B cell (primary cell): Measurements from ENCODE around the gene NDUFA6. TPM values are rescaled to one million over a fixed set of nuclear protein-coding genes. Genes with fewer than 3 reads are reported as not detected.
A peak's percentile ranks its signal among the peaks of the same experiment; 100 is the strongest.

ENCODE experiments used
- ATAC-seq: fragments of 200-7000 bp; cut with Tn5 transposase; one replicate; pipeline ENCODE4 v1.10.0; 2021; ENCODE audit warnings: low read depth, mild to moderate bottlenecking, moderate number of reproducible peaks, moderate library complexity
- CTCF ChIA-PET: fragments of 350-600 bp; sonication (Branson Sonifier 250); formaldehyde crosslinking; loops from one replicate; lab custom pipeline; 2021; ENCODE audit warnings: antibody characterized with exemption, inconsistent platforms; lab: Charles Lee
- POLR2A ChIA-PET: fragments of 350-600 bp; sonication (Branson Sonifier 250); formaldehyde crosslinking; loops from one replicate; lab custom pipeline; 2021; ENCODE audit warnings: antibody characterized with exemption; lab: Charles Lee
- DNase-seq: peaks from one replicate; pipeline ENCODE4 v3.0.0; 2013
- H2AFZ ChIP-seq: 2 replicates; pipeline ENCODE4 v1.6.1; 2012; ENCODE audit warnings: mild to moderate bottlenecking, low read depth, low read length; ENCODE audit not compliant: insufficient read depth, poor library complexity, severe bottlenecking
- H3K27ac ChIP-seq, 2 donors: 1 replicate in 1 of 2; 2 replicates in 1 of 2; pipeline ENCODE4 v1.5.1; 2012 to 2013; ENCODE audit warnings: low read length in 2 of 2, mild to moderate bottlenecking in 2 of 2, moderate library complexity in 1 of 2
- H3K27me3 ChIP-seq, 4 experiments: fragments of 200-600 bp in 1 of 4; sonication (generic) in 1 of 4; replicated peaks in 1 of 4; 1 replicate in 2 of 4; 2 replicates in 2 of 4; pipeline versions ENCODE4 v1.6.1 to v1.7.0; 2013 to 2016; ENCODE audit warnings: low read length in 3 of 4, mild to moderate bottlenecking in 2 of 4, mixed read lengths in 1 of 4, moderate library complexity in 1 of 4; ENCODE audit not compliant: insufficient read depth in 4 of 4, control insufficient read depth in 3 of 4; ENCODE audit errors: control extremely low read depth in 1 of 4
- H3K36me3 ChIP-seq, 2 experiments: replicated peaks in 1 of 2; 1 replicate in 1 of 2; 2 replicates in 1 of 2; pipeline versions ENCODE4 v1.6.1 to v1.7.1; 2013; ENCODE audit warnings: low read length in 1 of 2; ENCODE audit not compliant: insufficient read depth in 2 of 2, control insufficient read depth in 1 of 2; ENCODE audit errors: control extremely low read depth in 1 of 2, extremely low read depth in 1 of 2
- H3K4me1 ChIP-seq, 2 donors: fragments of 200-600 bp in 1 of 2; sonication (generic) in 1 of 2; 1 replicate in 1 of 2; 2 replicates in 1 of 2; pipeline versions ENCODE4 v1.5.1 to v1.6.1; 2013 to 2017; ENCODE audit warnings: low read length in 2 of 2; ENCODE audit not compliant: control insufficient read depth in 2 of 2, insufficient read depth in 2 of 2
- H3K4me2 ChIP-seq: replicated peaks from 2 replicates; pipeline ENCODE3; 2012; ENCODE audit warnings: mild to moderate bottlenecking, low read depth, low read length; ENCODE audit not compliant: poor library complexity, severe bottlenecking
- H3K4me3 ChIP-seq, 5 experiments: fragments of 200-600 bp in 1 of 5; sonication (generic) in 1 of 5; 1 replicate in 3 of 5; 2 replicates in 2 of 5; pipeline versions ENCODE4 v1.5.1 to v1.7.0; 2011 to 2016; ENCODE audit warnings: low read length in 4 of 5, mild to moderate bottlenecking in 4 of 5, low read depth in 2 of 5, control low read depth in 1 of 5, moderate library complexity in 1 of 5; ENCODE audit not compliant: insufficient read depth in 1 of 5; ENCODE audit errors: control extremely low read depth in 1 of 5, extremely low read depth in 1 of 5
- H3K79me2 ChIP-seq: fragments of 200-600 bp; sonication (generic); one replicate; pipeline ENCODE4 v1.6.0; 2016; ENCODE audit warnings: low read length; ENCODE audit not compliant: control insufficient read depth, insufficient read depth
- H3K9ac ChIP-seq: fragments of 200-600 bp; sonication (generic); 2 replicates; pipeline ENCODE4 v1.6.1; 2017; ENCODE audit warnings: mild to moderate bottlenecking, low read length, moderate library complexity
- H3K9me3 ChIP-seq, 3 donors: one replicate each; pipeline versions ENCODE4 v1.6.1 to v1.7.1; 2013; ENCODE audit warnings: low read length in 2 of 3; ENCODE audit not compliant: control insufficient read depth in 2 of 3, insufficient read depth in 1 of 3; ENCODE audit errors: control extremely low read depth in 1 of 3
- H4K20me1 ChIP-seq: 2 replicates; pipeline ENCODE4 v1.6.0; 2012; ENCODE audit warnings: mild to moderate bottlenecking, low read length; ENCODE audit not compliant: insufficient read depth, control insufficient read depth, poor library complexity, severe bottlenecking
- H3K27ac Mint-ChIP-seq: one replicate; pipeline ENCODE4 v1.8.0; 2021; ENCODE audit warnings: mixed read lengths
- H3K27me3 Mint-ChIP-seq: one replicate; pipeline ENCODE4 v1.8.0; 2021; ENCODE audit warnings: mixed read lengths
- H3K4me1 Mint-ChIP-seq: one replicate; pipeline ENCODE4 v1.8.0; 2021; ENCODE audit warnings: mixed read lengths
- H3K4me3 Mint-ChIP-seq: one replicate; pipeline ENCODE4 v1.8.0; 2021; ENCODE audit warnings: mixed read lengths
- H3K9me3 Mint-ChIP-seq: one replicate; pipeline ENCODE4 v1.8.0; 2022; ENCODE audit warnings: mixed read lengths; ENCODE audit not compliant: insufficient read depth
- CTCF ChIP-seq: fragments of 200-600 bp; IDR thresholded peaks from one replicate; pipeline ENCODE4 v1.8.0; 2022; ENCODE audit warnings: antibody characterized with exemption, mild to moderate bottlenecking
- EZH2 ChIP-seq: IDR thresholded peaks from 2 replicates; pipeline ENCODE4 v1.6.1; 2012; ENCODE audit warnings: borderline replicate concordance, low read depth, mild to moderate bottlenecking, moderate library complexity, low read length; ENCODE audit not compliant: insufficient read depth, poor library complexity, severe bottlenecking
- WGBS: methylation state at CpG from one replicate; pipeline ENCODE4 v1.1.5; 2013; ENCODE audit warnings: missing lambda C conversion rate; ENCODE audit not compliant: insufficient coverage; 5-methylcytosine and 5-hydroxymethylcytosine counted together
- intact Hi-C: fragments of 100-400 bp; cut with micrococcal nuclease; formaldehyde crosslinking; loops from one replicate; pipeline ENCODE4 v1.10.0; 2022
- polyA plus RNA-seq: library from polyadenylated mRNA; depleted of rRNA; stranded (reverse); fragments of >200 nt; gene quantifications from 2 replicates; pipeline ENCODE4 v1.2.3, GENCODE V29; 2012
- total RNA-seq, 2 donors: library from RNA; stranded (reverse); fragments of 120-200 nt in 1 of 2; gene quantifications; 1 replicate in 1 of 2; 2 replicates in 1 of 2; pipeline versions ENCODE4 v1.2.3 to v1.2.4, GENCODE V29; 2013 to 2022

NDUFA6 gene
- total and polyA plus RNA-seq, 2 donors (not counting 1 experiment from before 2014, with no cell fraction given): 26.2 to 47.8 TPM

- intact Hi-C loops: loop anchor here (1.0 to 5.0 kb wide), 9 partner anchors 9 to 688 kb away; partner anchors contain the start of genes MEI1, NDUFA6, SMDT1 and TCF20
- TF ChIP-seq EZH2: no peak
- TF ChIP-seq CTCF: no peak
- H3K27me3 ChIP-seq: no peaks in the 10 kb centered on the region
- no peaks in the 10 kb centered on the region for H3K79me2 ChIP-seq
- no peaks in the 10 kb centered on the region for H3K9me3 Mint-ChIP-seq
- 2% methylated on average over 50 of the region's 56 CpGs for WGBS
- H3K36me3 ChIP-seq: peaks cover 0 to 6% of the 10 kb centered on the region in 2 experiments
- peak; percentile 95 for ATAC-seq
- H3K9me3 ChIP-seq: no peaks in the 10 kb centered on the region
- peak; percentile 93 for DNase-seq
- CTCF ChIA-PET: interaction anchor here (1.3 to 2.3 kb wide), 3 partner anchors 21 to 103 kb away, joined by 5 to 7 read pairs (median 6); partner anchors contain the start of genes NDUFA6 and WBP2NL
- peak within 1 kb of the TSS; percentile 95 for H3K4me2 ChIP-seq
- peak within 1 kb of the TSS; percentile 64 to 69 for H3K27ac ChIP-seq
- H3K4me1 ChIP-seq: peaks cover 20 to 34% of the 10 kb centered on the region in 2 donors
- peak within 1 kb of the TSS; percentile 30 to 98 (median 82) for H3K4me3 ChIP-seq
- no peaks in the 10 kb centered on the region for H3K27me3 Mint-ChIP-seq
- H2AFZ ChIP-seq: peak within 1 kb of the TSS; percentile 95
- peak within 1 kb of the TSS; percentile 93 for H3K4me3 Mint-ChIP-seq
- peak within 1 kb of the TSS; percentile 93 for H3K9ac ChIP-seq
- H4K20me1 ChIP-seq: no peaks in the 10 kb centered on the region
- peaks cover 46% of the 10 kb centered on the region for H3K4me1 Mint-ChIP-seq
- POLR2A ChIA-PET: interaction anchor here (0.6 to 2.8 kb wide), 3 partner anchors 9 to 72 kb away, joined by 3 to 17 read pairs (median 11); partner anchors contain the start of genes NDUFA6, SMDT1 and WBP2NL
- H3K27ac Mint-ChIP-seq: peak within 1 kb of the TSS; percentile 94
Measured at GRCh38 chr22:42070517-42071422, 19.8 kb downstream of the NDUFA6 start, which contains the start of gene NAGA. Gene NAGA, minus strand, starts transcription at chr22:42070812. Its CDS starts 515 bp downstream, at chr22:42070297.
